ENCODE data around the gene POLDIP2. TPM values are rescaled to one million over a fixed set of nuclear protein-coding genes. Genes with fewer than 3 reads are reported as not detected.

The POLDIP2 gene
- total RNA-seq, 1 donor from 2014 or later, result 79.3 TPM

DNA sequence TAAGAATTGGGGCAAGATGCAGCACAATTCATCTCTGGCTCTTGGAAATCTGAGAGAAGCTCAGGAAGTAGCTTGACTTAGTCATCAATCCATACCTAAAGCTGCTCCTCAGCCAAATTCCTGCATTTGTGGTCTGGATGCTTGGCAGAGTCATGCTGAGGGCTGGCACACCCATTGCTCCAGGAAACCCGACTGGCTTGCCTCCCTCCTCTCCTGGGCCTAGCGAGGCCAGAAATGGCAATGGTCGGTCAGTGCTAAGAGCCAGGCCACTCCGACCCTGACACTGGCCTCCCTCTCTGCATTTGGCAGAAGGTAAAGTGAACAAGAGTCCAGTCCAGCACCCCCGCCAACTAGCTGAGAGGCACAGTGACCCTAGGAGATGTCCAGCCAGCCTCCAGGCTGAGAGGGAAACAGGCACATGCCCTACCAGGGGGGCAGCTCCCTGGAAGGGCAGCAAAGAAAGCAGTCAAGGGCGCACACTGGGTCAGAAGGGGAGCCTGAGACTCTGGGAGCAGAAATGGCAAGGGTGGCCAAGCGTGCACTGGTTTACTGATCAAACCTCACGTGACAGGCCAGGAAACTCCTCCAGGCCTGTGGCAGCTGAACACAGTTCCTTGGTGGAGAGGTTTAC, 10.0 kb downstream of the POLDIP2 start:
- Mint-ChIP-seq H3K27me3 (no peaks in the 10 kb centered on the region), H3K4me1 (ENCODE audit: unreplicated experiment) (no peaks in the 10 kb centered on the region), H3K36me3 (peaks cover 6% of the 10 kb centered on the region), H3K27ac (no peak overlapping the region), H3K9me3 (no peaks in the 10 kb centered on the region), H3K4me3 (no peak overlapping the region)
- DNase-seq (ENCODE audit: extremely low spot score, unreplicated experiment), result no peak
- TF ChIP-seq, protein P1, sequence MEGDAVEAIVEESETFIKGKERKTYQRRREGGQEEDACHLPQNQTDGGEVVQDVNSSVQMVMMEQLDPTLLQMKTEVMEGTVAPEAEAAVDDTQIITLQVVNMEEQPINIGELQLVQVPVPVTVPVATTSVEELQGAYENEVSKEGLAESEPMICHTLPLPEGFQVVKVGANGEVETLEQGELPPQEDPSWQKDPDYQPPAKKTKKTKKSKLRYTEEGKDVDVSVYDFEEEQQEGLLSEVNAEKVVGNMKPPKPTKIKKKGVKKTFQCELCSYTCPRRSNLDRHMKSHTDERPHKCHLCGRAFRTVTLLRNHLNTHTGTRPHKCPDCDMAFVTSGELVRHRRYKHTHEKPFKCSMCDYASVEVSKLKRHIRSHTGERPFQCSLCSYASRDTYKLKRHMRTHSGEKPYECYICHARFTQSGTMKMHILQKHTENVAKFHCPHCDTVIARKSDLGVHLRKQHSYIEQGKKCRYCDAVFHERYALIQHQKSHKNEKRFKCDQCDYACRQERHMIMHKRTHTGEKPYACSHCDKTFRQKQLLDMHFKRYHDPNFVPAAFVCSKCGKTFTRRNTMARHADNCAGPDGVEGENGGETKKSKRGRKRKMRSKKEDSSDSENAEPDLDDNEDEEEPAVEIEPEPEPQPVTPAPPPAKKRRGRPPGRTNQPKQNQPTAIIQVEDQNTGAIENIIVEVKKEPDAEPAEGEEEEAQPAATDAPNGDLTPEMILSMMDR (conservative IDR thresholded peaks at IDR 0.05), result no peak

DNA sequence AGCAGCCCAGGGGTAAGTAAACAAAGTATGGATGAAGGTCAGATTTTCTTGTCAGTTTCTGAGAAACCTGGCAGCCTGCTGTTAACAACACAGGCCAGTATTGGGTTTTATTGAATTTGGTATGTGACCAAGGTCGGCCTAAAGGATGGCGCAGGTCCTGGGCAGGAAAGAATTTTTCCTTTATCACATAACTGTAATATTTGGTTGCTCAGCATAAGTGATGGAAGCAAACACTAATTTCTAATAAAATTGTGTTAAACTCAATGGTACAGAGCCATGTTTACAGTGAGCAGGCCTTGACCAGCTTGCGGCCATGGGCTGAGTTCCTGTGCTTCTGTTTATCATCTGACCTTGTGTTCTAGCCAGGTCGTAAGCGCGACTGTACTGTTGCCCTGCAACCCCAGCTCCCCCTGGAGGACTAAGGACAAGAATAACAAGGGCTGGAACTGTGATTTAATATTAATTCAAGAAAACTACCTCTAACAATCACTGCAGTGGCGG, 10.5 kb downstream of the POLDIP2 start:
- no peak for DNase-seq (ENCODE audit: extremely low spot score, unreplicated experiment)
- H3K36me3 Mint-ChIP-seq, result peaks cover 6% of the 10 kb centered on the region
- no peaks in the 10 kb centered on the region for H3K27me3 Mint-ChIP-seq
- H3K4me3 Mint-ChIP-seq, result no peak overlapping the region
- TF ChIP-seq, protein P1 (conservative IDR thresholded peaks at IDR 0.05), result peak; percentile 42
- H3K4me1 Mint-ChIP-seq (ENCODE audit: unreplicated experiment), result no peaks in the 10 kb centered on the region
- peak overlapping the region; percentile 21 for H3K27ac Mint-ChIP-seq
- no peaks in the 10 kb centered on the region for H3K9me3 Mint-ChIP-seq

DNA sequence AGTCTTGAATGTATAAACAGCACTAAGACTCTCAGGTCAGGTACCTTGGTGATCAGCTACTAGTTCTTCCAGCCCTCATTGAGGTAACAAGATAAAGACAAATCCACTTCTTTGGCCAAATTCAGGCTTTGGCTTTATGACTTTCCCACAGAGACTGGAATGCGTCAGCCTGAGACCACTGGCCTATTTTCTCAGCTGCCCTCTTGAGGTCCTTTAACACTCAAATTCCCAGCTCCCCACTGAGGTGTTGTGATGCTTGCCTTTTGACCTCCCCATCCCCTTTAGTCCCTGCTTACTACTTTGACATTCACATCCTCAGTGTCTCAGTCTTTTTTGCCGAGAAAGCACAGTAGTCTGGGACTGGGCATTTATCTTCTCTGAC, 11.1 kb downstream of the POLDIP2 start:
- no peaks in the 10 kb centered on the region for H3K27me3 Mint-ChIP-seq
- peaks cover 6% of the 10 kb centered on the region for H3K36me3 Mint-ChIP-seq
- TF ChIP-seq, protein P1 (conservative IDR thresholded peaks at IDR 0.05), result no peak
- peak overlapping the region; percentile 21 for H3K27ac Mint-ChIP-seq
- H3K4me1 Mint-ChIP-seq (ENCODE audit: unreplicated experiment), result no peaks in the 10 kb centered on the region
- H3K9me3 Mint-ChIP-seq, result no peaks in the 10 kb centered on the region
- no peak for DNase-seq (ENCODE audit: extremely low spot score, unreplicated experiment)
- H3K4me3 Mint-ChIP-seq, result no peak overlapping the region

DNA sequence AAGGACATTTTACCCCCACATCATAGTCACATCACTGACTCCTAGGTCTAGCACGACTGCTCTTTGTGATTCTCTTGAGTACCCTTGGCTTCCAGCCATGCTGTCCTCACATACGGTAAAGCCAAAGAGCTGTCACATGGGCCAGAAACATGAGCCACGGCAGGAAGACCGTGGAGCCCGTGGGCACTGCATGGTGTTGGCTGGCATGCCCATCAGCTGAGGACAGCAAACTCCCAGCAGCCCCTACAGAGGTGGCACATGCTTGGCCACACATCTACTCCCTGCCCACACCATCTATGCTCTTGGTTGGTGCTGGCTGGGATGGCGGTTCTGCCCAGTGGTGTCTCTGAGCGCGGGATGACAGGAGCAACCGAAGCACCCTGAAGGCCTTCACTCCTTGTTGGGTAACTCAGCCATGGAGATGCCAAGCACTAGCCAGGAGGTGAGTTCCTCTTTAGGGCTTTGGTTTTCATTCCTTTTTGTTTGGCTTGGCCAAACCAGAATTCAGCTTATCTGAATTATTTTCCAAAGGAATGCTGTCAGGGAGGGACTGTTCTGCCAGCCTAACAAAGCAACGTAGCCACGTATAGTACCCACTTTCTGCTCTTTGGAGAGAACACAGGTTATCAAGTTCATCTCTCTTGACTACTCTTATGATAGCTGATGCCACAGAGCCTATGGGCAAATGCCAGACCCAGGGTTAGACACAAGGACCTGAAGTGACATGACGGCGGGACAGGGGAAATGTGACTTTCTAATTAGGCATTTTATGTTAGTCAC, 11.7 kb downstream of the POLDIP2 start:
- Mint-ChIP-seq H3K27ac (peak overlapping the region; percentile 21), H3K4me3 (no peak overlapping the region), H3K36me3 (peaks cover 6% of the 10 kb centered on the region), H3K9me3 (no peaks in the 10 kb centered on the region), H3K27me3 (no peaks in the 10 kb centered on the region), H3K4me1 (ENCODE audit: unreplicated experiment) (no peaks in the 10 kb centered on the region)
- DNase-seq (ENCODE audit: extremely low spot score, unreplicated experiment), result no peak
- TF ChIP-seq, protein P1 (conservative IDR thresholded peaks at IDR 0.05), result no peak

DNA sequence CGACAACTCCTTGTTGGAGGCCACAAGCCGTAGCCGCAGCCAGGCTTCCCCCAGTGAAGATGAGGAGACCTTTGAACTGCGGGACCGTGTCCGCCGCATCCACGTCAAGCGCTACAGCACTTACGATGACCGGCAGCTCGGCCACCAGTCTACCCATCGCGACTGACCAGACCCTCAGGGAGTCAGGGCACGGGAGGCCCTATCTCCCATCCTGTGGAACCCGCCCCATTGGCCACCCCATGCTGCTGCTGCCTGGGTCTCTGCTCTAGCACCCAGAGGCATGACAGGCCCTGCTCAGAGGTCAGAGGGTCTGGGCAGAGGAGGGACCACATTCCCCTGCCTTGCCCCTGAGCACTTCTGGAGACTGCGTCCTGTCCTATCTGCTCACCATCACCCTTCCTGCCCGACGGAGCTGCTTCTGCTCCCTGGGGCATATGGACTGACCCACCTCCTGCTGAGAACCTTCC, 12.9 kb downstream of the POLDIP2 start:
- H3K27ac Mint-ChIP-seq, result no peak overlapping the region
- H3K36me3 Mint-ChIP-seq, result no peaks in the 10 kb centered on the region
- no peak for DNase-seq (ENCODE audit: extremely low spot score, unreplicated experiment)
- no peaks in the 10 kb centered on the region for H3K27me3 Mint-ChIP-seq
- H3K9me3 Mint-ChIP-seq, result no peaks in the 10 kb centered on the region
- TF ChIP-seq, protein P1 (conservative IDR thresholded peaks at IDR 0.05), result no peak
- no peak overlapping the region for H3K4me3 Mint-ChIP-seq
- H3K4me1 Mint-ChIP-seq (ENCODE audit: unreplicated experiment), result no peaks in the 10 kb centered on the region
